A549 (cell line): Measurements from ENCODE around the gene IMPA2. TPM values are rescaled to one million over a fixed set of nuclear protein-coding genes. Genes with fewer than 3 reads are reported as not detected.

ENCODE experiments used
- ATAC-seq, 2 experiments: fragments of 200-7000 bp in 1 of 2; fragments of >200 bp in 1 of 2; cut with Nextera tagmentation in 1 of 2; cut with Tn5 transposase in 1 of 2; 3 replicates each; pipeline versions ENCODE4 v1.8.0 to v1.9.1; 2018 to 2020; ENCODE audit warnings: mild to moderate bottlenecking in 1 of 2, moderate library complexity in 1 of 2
- CTCF ChIA-PET: fragments of 300-600 bp; sonication (Branson Sonifier 250); formaldehyde crosslinking; extraction: SDS; loops from one replicate; lab custom pipeline; 2021; ENCODE audit warnings: antibody characterized with exemption, inconsistent platforms; lab: Yijun Ruan, JAX
- POLR2A ChIA-PET: fragments of 350-600 bp; formaldehyde crosslinking; extraction: SDS; loops from one replicate; lab custom pipeline; 2021; ENCODE audit warnings: antibody characterized with exemption, inconsistent platforms; lab: Yijun Ruan, JAX
- DNase-seq, 2 experiments: peaks; one replicate each; pipeline versions ENCODE4 v3.0.0 to v3.0.0-alpha.2; 2011 to 2016; ENCODE audit warnings: low read depth in 1 of 2, low spot score in 1 of 2
- FAIRE-seq: peaks from 2 replicates; lab custom pipeline; 2011; peaks lifted over from hg19 to GRCh38; lab: Jason Lieb, UNC
- H3K27ac ChIP-seq, 2 experiments: fragments of >200 bp; sonication (Bioruptor Twin); formaldehyde crosslinking; 3 replicates each; pipeline ENCODE4 v1.5.1; 2016 to 2017
- H3K4me1 ChIP-seq: fragments of >200 bp; sonication (Bioruptor Twin); formaldehyde crosslinking; 3 replicates; pipeline ENCODE4 v1.6.1; 2016
- H3K4me2 ChIP-seq: fragments of >200 bp; sonication (Bioruptor Twin); formaldehyde crosslinking; 3 replicates; pipeline ENCODE4 v1.6.1; 2016
- H3K4me3 ChIP-seq: fragments of >200 bp; sonication (Bioruptor Twin); formaldehyde crosslinking; 3 replicates; pipeline ENCODE4 v1.5.1; 2016
- H3K9me3 ChIP-seq: fragments of >200 bp; sonication (Bioruptor Twin); formaldehyde crosslinking; 3 replicates; pipeline ENCODE4 v1.6.1; 2016
- ATOH8 ChIP-seq: fragments of 250-450 bp; sonication (Bioruptor Pico); IDR thresholded peaks from 2 replicates; pipeline ENCODE4 v1.5.0; 2020; ENCODE audit warnings: low read depth, mild to moderate bottlenecking, moderate library complexity
- CEBPB ChIP-seq, 2 experiments: fragments of >200 bp in 1 of 2; sonication (Bioruptor Twin) in 1 of 2; formaldehyde crosslinking in 1 of 2; IDR thresholded peaks; 2 replicates each; pipeline ENCODE4 v1.6.1; 2012 to 2016
- CHD2 ChIP-seq: fragments of 150-350 bp; IDR thresholded peaks from 2 replicates; pipeline ENCODE4 v1.6.1; 2014; ENCODE audit warnings: low read length; ENCODE audit not compliant: partially characterized antibody
- CHD4 ChIP-seq: fragments of 200-600 bp; sonication (generic); IDR thresholded peaks from 2 replicates; pipeline ENCODE4 v1.6.1; 2016; ENCODE audit warnings: antibody characterized with exemption, mild to moderate bottlenecking, borderline replicate concordance
- JUN ChIP-seq, 2 experiments: fragments of >200 bp; sonication (Bioruptor Twin); formaldehyde crosslinking; IDR thresholded peaks; 2 replicates in 1 of 2; 3 replicates in 1 of 2; pipeline ENCODE4 v1.6.1; 2016 to 2017
- MAFK ChIP-seq: fragments of 450-650 bp; IDR thresholded peaks from 2 replicates; pipeline ENCODE4 v1.6.1; 2014; ENCODE audit not compliant: partially characterized antibody
- MAX ChIP-seq: IDR thresholded peaks from 2 replicates; pipeline ENCODE4 v1.6.1; 2012
- RAD21 ChIP-seq, 2 experiments: fragments of >200 bp in 1 of 2; sonication (Bioruptor Twin) in 1 of 2; formaldehyde crosslinking in 1 of 2; IDR thresholded peaks in 1 of 2; conservative IDR thresholded peaks in 1 of 2; 2 replicates in 1 of 2; 3 replicates in 1 of 2; pipeline ENCODE4 v1.6.1; 2012 to 2018; ENCODE audit warnings: inconsistent platforms in 1 of 2
- REST ChIP-seq: fragments of 200-600 bp; sonication (generic); IDR thresholded peaks from 2 replicates; pipeline ENCODE4 v1.6.1; 2016; ENCODE audit warnings: antibody characterized with exemption, mild to moderate bottlenecking, moderate library complexity
- SREBF2 ChIP-seq: fragments of 450-650 bp; IDR thresholded peaks from 2 replicates; pipeline ENCODE4 v1.6.1; 2014; ENCODE audit warnings: mild to moderate bottlenecking, moderate library complexity
- TFCP2L1 ChIP-seq: fragments of 250-450 bp; sonication (Bioruptor Pico); IDR thresholded peaks from 2 replicates; pipeline ENCODE4 v1.5.0; 2021; ENCODE audit warnings: mild to moderate bottlenecking
- WGBS: methylation state at CpG from one replicate; pipeline ENCODE4 v1.1.6; 2017; ENCODE audit errors: missing lambda C conversion rate; 5-methylcytosine and 5-hydroxymethylcytosine counted together
- polyA plus RNA-seq, 4 experiments: library from polyadenylated mRNA; depleted of rRNA in 3 of 4; stranded (reverse); fragments of >200 nt; fragmentation: RNase III in 1 of 4; extraction: RNeasy Plus Mini Kit Qiagen cat#74134 plus additional on column Dnase treatment in 1 of 4; gene quantifications; 2 replicates in 3 of 4; 3 replicates in 1 of 4; pipeline ENCODE4 v1.2.3, GENCODE V29; 2011 to 2017

IMPA2 gene
- polyA plus RNA-seq, 2 of the 4 experiments (the other 2 are of a cell fraction): 35.1 to 65.3 TPM

DNA sequence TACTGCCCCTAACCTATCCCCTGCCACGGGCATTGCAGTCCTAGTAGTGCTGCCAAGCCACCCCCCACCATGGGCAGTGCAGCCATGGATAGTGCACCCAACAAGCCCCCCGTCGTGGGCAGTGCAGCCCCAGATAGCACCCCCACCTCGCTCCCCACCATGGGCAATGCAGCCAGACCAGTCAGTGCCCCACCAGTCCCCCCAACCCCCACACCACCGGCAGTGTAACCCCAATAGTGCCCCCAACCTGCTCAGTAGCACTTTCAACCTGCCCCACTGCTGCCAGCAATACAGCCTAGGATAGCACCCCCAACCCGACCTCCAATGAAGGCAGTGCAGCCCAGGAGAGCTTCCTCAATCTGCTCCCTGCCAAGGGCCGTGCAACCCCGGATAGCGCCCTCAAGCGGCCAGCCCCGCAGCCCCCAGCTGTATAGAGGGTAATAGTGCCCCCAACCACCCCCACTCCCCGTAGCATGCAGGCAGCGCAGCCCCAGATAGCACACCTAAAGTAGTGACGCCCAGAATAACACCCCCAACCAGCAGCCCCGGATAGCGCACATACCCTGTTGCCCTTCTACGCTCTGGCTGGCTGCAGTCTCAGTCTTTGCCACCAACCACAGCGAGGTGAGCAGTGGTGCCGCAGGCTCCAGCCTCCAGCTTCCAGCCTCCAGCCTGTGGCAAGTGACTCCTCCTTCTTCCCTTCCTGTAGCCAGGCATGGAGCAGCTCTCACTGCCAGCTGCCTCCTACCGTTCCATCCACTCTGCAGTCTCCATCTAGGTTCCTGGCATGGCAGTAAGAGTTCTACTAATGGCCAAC, 66.9 kb downstream of the IMPA2 start (continued):
- TF ChIP-seq REST: no peak
- no peak for TF ChIP-seq RAD21 (conservative IDR thresholded peaks at IDR 0.05 in 1 of 2, IDR thresholded peaks at IDR 0.05 in 1 of 2)
- TF ChIP-seq ATOH8: no peak
- TF ChIP-seq JUN (IDR thresholded peaks at IDR 0.05): no peak
- TF ChIP-seq TFCP2L1 (CRISPR knock-in tag): no peak
- TF ChIP-seq MAX: no peak

DNA sequence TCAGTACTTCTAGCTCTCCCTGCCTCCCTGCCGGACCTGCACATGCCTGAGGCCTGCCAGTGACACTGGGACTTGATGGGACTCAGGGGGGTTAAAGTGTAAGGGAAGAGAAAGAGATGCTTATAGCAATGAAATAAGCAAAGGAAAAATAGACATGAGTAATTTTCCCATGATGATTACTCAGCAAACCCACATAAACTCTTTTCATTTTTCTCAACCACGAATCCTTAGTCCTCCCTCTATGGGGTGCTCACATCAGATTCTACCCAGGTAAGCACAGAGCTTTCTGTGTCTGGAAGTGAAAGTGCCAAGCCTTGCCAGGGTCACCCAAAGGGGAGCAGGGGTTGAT, 67.5 kb downstream of the IMPA2 start:
- FAIRE-seq: no peak
- TF ChIP-seq CHD4: no peak
- H3K27ac ChIP-seq: 0 out of 6 replicates have a peak overlapping the region, but pooled peaks of 1 of the 2 experiments have one; percentile 11
- H3K4me3 ChIP-seq: no peak overlapping the region
- no peak for DNase-seq
- ChIA-PET CTCF (interaction anchor here (1.6 to 3.2 kb wide), 3 partner anchors 10 to 110 kb away, joined by 4 to 16 read pairs (median 9); no protein-coding TSS in a partner anchor), POLR2A (no interaction called here)
- no peak for ATAC-seq
- WGBS: 26% methylated on average over 2 of the region's 2 CpGs
- no peaks in the 10 kb centered on the region for H3K9me3 ChIP-seq
- H3K4me2 ChIP-seq: no peak overlapping the region
- H3K4me1 ChIP-seq: no peaks in the 10 kb centered on the region

DNA sequence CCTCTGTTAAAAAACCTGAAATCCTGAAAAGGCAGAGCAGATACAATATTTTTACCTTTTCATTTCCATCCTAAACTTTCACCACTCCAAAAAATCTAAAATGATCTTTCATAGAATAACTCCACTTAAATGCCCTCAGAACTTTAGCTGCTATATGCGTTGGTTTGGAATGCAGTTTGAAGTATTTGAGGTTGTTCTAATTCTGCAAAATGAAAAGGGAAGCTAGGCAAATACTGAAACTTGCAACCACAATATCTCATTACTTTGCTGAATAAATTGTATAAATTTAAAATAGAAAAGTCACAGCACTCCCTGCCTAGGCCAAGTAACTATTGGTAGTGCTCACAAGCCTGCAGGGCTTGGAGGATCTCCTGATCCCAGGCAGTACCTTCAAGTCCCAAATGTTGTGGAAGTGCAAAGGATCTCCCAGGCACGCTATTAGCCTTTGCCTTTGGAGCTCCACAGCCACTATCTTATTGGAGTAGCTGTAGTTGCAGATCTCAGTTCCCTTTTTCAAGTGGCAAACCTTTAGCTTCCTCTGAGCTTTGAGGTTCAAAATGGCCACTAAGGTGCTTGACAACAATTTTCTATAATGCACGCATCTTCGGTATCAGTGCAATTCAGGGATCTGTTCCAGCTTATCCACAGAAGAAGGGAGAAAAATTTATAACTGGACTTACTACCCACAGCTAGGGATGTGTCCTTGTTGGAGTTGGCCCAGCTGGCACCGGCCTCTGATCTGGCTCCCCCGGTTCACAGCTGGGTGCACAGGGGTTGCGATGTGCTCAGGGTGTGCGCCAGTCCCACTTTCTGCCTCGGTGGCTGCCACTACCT, 68.9 kb downstream of the IMPA2 start:
- ATAC-seq (no peak), FAIRE-seq (no peak), DNase-seq (no peak)
- H3K27ac ChIP-seq: no peak overlapping the region
- 86% methylated on average over 6 of the region's 9 CpGs for WGBS
- H3K4me3 ChIP-seq: no peak overlapping the region
- POLR2A ChIA-PET: no interaction called here
- H3K9me3 ChIP-seq: no peaks in the 10 kb centered on the region
- TF ChIP-seq SREBF2 (no peak), JUN (IDR thresholded peaks at IDR 0.05) (no peak)
- H3K4me2 ChIP-seq: no peak overlapping the region
- CTCF ChIA-PET: interaction anchor here (0.8 to 3.2 kb wide), 5 partner anchors 10 to 186 kb away, joined by 3 to 16 read pairs (median 4); no protein-coding TSS in a partner anchor
- no peaks in the 10 kb centered on the region for H3K4me1 ChIP-seq

GRCh38 chr18:12052866-12053265, 71.6 kb downstream of the IMPA2 start:
- WGBS: 43% methylated on average over 3 of the region's 3 CpGs
- TF ChIP-seq CEBPB (IDR thresholded peaks at IDR 0.05) (no peak), MAFK (no peak), MAX (no peak), CHD2 (no peak)
- TF ChIP-seq, all 56 proteins: peak for 0
- DNase-seq: no peak
- H3K27ac ChIP-seq: no peak overlapping the region
- H3K4me1 ChIP-seq: no peaks in the 10 kb centered on the region
- H3K4me2 ChIP-seq: no peak overlapping the region
- POLR2A ChIA-PET: no interaction called here
- H3K9me3 ChIP-seq: no peaks in the 10 kb centered on the region
- FAIRE-seq: no peak
- ATAC-seq: no peak
- CTCF ChIA-PET: no interaction called here
- no peak overlapping the region for H3K4me3 ChIP-seq
